Measurements from ENCODE around the gene APH1B. TPM values are rescaled to one million over a fixed set of nuclear protein-coding genes. Genes with fewer than 3 reads are reported as not detected.
A peak's percentile ranks its signal among the peaks of the same experiment; 100 is the strongest.

The APH1B gene
- total and polyA plus RNA-seq, 9 of the 15 experiments (the other 6 are each of a cell fraction or from before 2014, with no cell fraction given), result 5.1 to 9.7 (median 7.0) TPM

- Histone ChIP-seq H3K27ac (ENCODE audit: extremely low read depth, low read depth, low read length) (no peak overlapping the region), H3K9ac (ENCODE audit: insufficient read depth in 1 of 2, low read depth in 2 of 2, low read length in 2 of 2) (no peak overlapping the region), H4K20me1 (replicated peaks; ENCODE audit: control insufficient read depth, insufficient read depth, low read length) (no peaks in the 10 kb centered on the region), H3K4me1 (replicated peaks in 1 of 2; ENCODE audit: control insufficient read depth in 2 of 2, insufficient read depth in 2 of 2, low read length in 2 of 2) (no peaks in the 10 kb centered on the region), H2AFZ (ENCODE audit: low read depth, low read length) (no peak overlapping the region), H3K9me3 (replicated peaks; ENCODE audit: control insufficient read depth, insufficient read depth, low read depth, low read length) (no peaks in the 10 kb centered on the region), H3K27me3 (ENCODE audit: control insufficient read depth in 2 of 2, insufficient read depth in 2 of 2, low read length in 2 of 2) (no peaks in the 10 kb centered on the region), H3K79me2 (ENCODE audit: control insufficient read depth, insufficient read depth, low read length) (no peaks in the 10 kb centered on the region; the same call in 2 of the 3 replicates), H3K36me3 (ENCODE audit: control insufficient read depth, insufficient read depth, low read length) (peaks cover 59% of the 10 kb centered on the region; the same call in 2 of the 3 replicates), H3K4me2 (ENCODE audit: insufficient read depth, low read length) (no peak overlapping the region), H3K4me3 (no peak overlapping the region), H3K9me1 (ENCODE audit: control insufficient read depth, insufficient read depth, low read length) (no peaks in the 10 kb centered on the region)
- ATAC-seq (no peak), DNase-seq (ENCODE audit: extremely low read depth in 1 of 4, low spot score in 3 of 4) (no peak), FAIRE-seq (peak; percentile 62)
- ChIA-PET POLR2A (no interaction called here), CTCF (ENCODE audit: low intra/inter-chr PET ratio) (no interaction called here)
- in situ Hi-C loops (cut with MboI) (no loop called here), intact Hi-C loops (cut with micrococcal nuclease) (no loop called here)
- no peak for TF ChIP-seq LARP7 (IDR thresholded peaks at IDR 0.05)
- no peak for TF ChIP-seq NCOA6 (IDR thresholded peaks at IDR 0.05)
- TF ChIP-seq MAFG (tag; conservative IDR thresholded peaks at IDR 0.05), result 0 out of 2 replicates have a peak, but pooled peaks have one; percentile 11
- no peak for TF ChIP-seq EGR1 (conservative IDR thresholded peaks at IDR 0.05)
- no peak for TF ChIP-seq FUS (optimal IDR thresholded peaks at IDR 0.05; ENCODE audit: low read depth, low read length)
- no peak for TF ChIP-seq TAL1 (IDR thresholded peaks at IDR 0.05)
- peak; percentile 54 for TF ChIP-seq ZNF316 (IDR thresholded peaks at IDR 0.05)
- TF ChIP-seq NFIX (CRISPR knock-in tag; IDR thresholded peaks at IDR 0.05; ENCODE audit: low read depth), result no peak
- TF ChIP-seq ZNF224 (CRISPR knock-in tag; IDR thresholded peaks at IDR 0.05), result no peak
- no peak for TF ChIP-seq ATF6 (CRISPR knock-in tag; IDR thresholded peaks at IDR 0.05)
- TF ChIP-seq ATF7 (IDR thresholded peaks at IDR 0.05), result no peak
- 86% methylated on average over 2 of the region's 2 CpGs for WGBS (ENCODE audit: insufficient coverage, low coverage, missing lambda C conversion rate)
- BruUV-seq (replicated peaks), result no TSS peak
Observed at GRCh38 chr15:63252292-63252691, 25.1 kb upstream of the APH1B start.
